Tibial nerve (tissue), 4 donors: ENCODE measurements around the gene TMEM101. TPM values are rescaled to one million over a fixed set of nuclear protein-coding genes. Genes with fewer than 3 reads are reported as not detected.

Experiments used
- DNase-seq, 2 donors: peaks; one replicate each; pipeline ENCODE4 v3.0.0-alpha.2; 2019; ENCODE audit warnings: low spot score in 2 of 2
- H3K27ac ChIP-seq, 4 donors: fragments of 200-600 bp; sonication (generic) in 3 of 4; one replicate each; pipeline ENCODE4 v1.5.1; 2017 to 2019; ENCODE audit warnings: mild to moderate bottlenecking in 1 of 4
- H3K27me3 ChIP-seq, 2 donors: fragments of 200-600 bp; sonication (generic) in 1 of 2; one replicate each; pipeline versions ENCODE4 v1.5.1 to v1.6.0; 2017 to 2019
- H3K36me3 ChIP-seq, 3 donors: fragments of 200-600 bp; sonication (generic); one replicate each; pipeline ENCODE4 v1.5.1; 2018 to 2019
- H3K4me1 ChIP-seq, 4 donors: fragments of 200-600 bp; sonication (generic) in 3 of 4; one replicate each; pipeline ENCODE4 v1.5.1; 2017 to 2019
- H3K4me3 ChIP-seq, 4 donors: fragments of 200-600 bp; sonication (generic) in 3 of 4; one replicate each; pipeline ENCODE4 v1.5.1; 2017 to 2019; ENCODE audit warnings: mild to moderate bottlenecking in 1 of 4, moderate library complexity in 1 of 4
- H3K9me3 ChIP-seq, 4 donors: fragments of 200-600 bp; sonication (generic) in 3 of 4; one replicate each; pipeline ENCODE4 v1.5.1; 2017 to 2019
- CTCF ChIP-seq, 5 experiments: fragments of 200-600 bp in 3 of 5; fragments of 450-650 bp in 2 of 5; sonication (generic) in 3 of 5; IDR thresholded peaks; one replicate each; pipeline ENCODE4 v1.5.1; 2016 to 2019; ENCODE audit warnings: antibody characterized with exemption in 5 of 5, mild to moderate bottlenecking in 3 of 5, moderate library complexity in 2 of 5
- EP300 ChIP-seq, 2 donors: sonication (generic); formaldehyde crosslinking; IDR thresholded peaks; one replicate each; pipeline ENCODE4 v1.6.1; 2017; ENCODE audit warnings: antibody characterized with exemption in 2 of 2, mild to moderate bottlenecking in 1 of 2
- POLR2A ChIP-seq, 2 donors: fragments of 450-650 bp; IDR thresholded peaks; one replicate each; pipeline ENCODE4 v1.6.1; 2017; ENCODE audit warnings: antibody characterized with exemption in 2 of 2, mild to moderate bottlenecking in 2 of 2, moderate library complexity in 2 of 2
- WGBS, 2 donors: methylation state at CpG; one replicate each; pipeline ENCODE4 v1.1.5; 2018; 5-methylcytosine and 5-hydroxymethylcytosine counted together
- total RNA-seq, 4 donors: library from RNA; depleted of rRNA; stranded (reverse); fragments of >200 nt; gene quantifications; one replicate each; pipeline ENCODE4 v1.1.0, GENCODE V29; 2016

The TMEM101 gene
- total RNA-seq, 4 donors from 2014 or later = 28.6 to 41.2 (median 34.5) TPM

DNA sequence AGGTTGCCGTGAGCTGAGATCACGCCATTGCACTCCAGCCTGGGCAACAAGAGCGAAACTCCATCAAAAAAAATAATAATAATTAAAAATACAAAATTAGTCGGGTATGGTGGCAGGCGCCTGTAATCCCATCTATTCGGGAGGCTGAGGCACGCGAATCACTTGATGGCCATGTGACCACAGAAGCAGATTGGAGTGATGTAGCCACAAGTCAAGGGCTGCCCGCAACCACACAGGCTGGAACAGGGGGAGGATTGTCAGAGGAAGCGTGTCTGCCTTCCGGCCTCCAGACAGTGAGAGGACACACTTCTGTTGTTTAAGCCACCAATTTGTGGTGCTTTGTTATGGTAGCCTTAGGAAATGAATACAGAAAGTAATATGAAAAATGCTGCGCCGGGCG is 22.1 kb downstream of the TMEM101 start:
- 91 to 94% methylated on average over 14 of the region's 14 CpGs for WGBS, 2 donors
- peaks cover 0 to 24% of the 10 kb centered on the region in 2 donors for H3K27me3 ChIP-seq
- DNase-seq = no peak
- no peak for TF ChIP-seq CTCF (IDR thresholded peaks at IDR 0.05)
- no peak for TF ChIP-seq POLR2A (IDR thresholded peaks at IDR 0.05)
- no peak for TF ChIP-seq EP300 (IDR thresholded peaks at IDR 0.05)
- H3K4me3 ChIP-seq = no peak overlapping the region
- no peak overlapping the region for H3K27ac ChIP-seq
- H3K9me3 ChIP-seq = no peaks in the 10 kb centered on the region
- H3K4me1 ChIP-seq = peaks cover 0 to 11% (median 7%) of the 10 kb centered on the region in 4 donors
- no peaks in the 10 kb centered on the region for H3K36me3 ChIP-seq

- no peaks in the 10 kb centered on the region for H3K36me3 ChIP-seq
- peaks cover 0 to 11% (median 5%) of the 10 kb centered on the region in 4 donors for H3K4me1 ChIP-seq
- H3K27me3 ChIP-seq = peaks cover 0 to 67% of the 10 kb centered on the region in 2 donors
- 45 to 49% methylated on average over 9 of the region's 9 CpGs for WGBS, 2 donors
- no peak overlapping the region for H3K4me3 ChIP-seq
- DNase-seq = no peak
- no peak for TF ChIP-seq EP300 (IDR thresholded peaks at IDR 0.05)
- no peak for TF ChIP-seq CTCF (IDR thresholded peaks at IDR 0.05)
- no peak for TF ChIP-seq POLR2A (IDR thresholded peaks at IDR 0.05)
- no peak overlapping the region for H3K27ac ChIP-seq
- H3K9me3 ChIP-seq = no peaks in the 10 kb centered on the region
Measured at GRCh38 chr17:43988301-43988700, 26.5 kb downstream of the TMEM101 start.

DNA sequence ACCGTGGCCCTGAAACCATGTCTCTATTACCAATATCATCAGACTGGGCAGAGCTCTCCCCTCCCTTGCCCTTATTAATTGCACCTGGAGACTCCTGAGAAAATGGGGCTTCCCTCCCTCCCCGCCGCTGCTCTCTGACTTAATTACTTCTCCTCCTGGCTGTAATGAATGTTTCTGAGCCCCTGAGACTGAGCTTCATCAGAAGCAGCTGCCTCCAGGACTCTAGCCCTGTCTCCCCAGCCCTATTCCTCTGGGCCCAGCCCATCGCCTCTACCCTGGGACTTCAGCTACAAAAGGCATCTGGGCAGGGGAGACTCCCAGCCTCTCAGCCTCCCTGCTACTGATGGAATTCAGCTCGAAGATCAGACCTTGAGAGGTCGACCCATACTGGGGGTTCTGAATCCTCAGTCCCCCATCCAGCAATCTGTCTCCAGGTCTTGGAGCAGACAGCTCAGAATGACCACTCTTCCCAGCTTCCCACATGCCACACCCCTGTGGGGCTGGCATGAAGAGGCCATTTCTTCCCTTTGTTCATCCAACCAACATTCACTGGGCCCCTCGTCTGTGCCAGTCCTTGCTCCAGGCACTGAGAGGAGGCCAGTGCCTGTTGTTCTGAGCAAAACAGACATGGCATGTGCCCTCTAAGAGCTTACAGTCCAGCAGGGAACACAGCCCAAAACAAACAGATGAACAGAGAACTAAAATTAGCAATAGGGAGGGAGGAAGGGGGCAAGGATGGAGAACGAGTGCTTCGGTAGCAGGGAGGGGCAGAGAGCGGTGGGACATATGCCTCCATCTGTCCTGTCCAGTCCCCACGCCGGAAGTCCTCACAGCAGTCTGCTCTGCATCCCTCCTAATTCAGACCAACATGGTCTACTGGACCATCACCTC is 27.4 kb downstream of the TMEM101 start:
- Histone ChIP-seq H3K27me3 (peaks cover 0 to 76% of the 10 kb centered on the region in 2 donors), H3K9me3 (no peaks in the 10 kb centered on the region), H3K4me3 (no peak overlapping the region), H3K4me1 (peaks cover 0 to 13% (median 5%) of the 10 kb centered on the region in 4 donors), H3K36me3 (no peaks in the 10 kb centered on the region), H3K27ac (no peak overlapping the region)
- DNase-seq = no peak
- WGBS, 2 donors = 54 to 59% methylated on average over 12 of the region's 12 CpGs
- TF ChIP-seq CTCF (IDR thresholded peaks at IDR 0.05) (no peak), EP300 (IDR thresholded peaks at IDR 0.05) (no peak), POLR2A (IDR thresholded peaks at IDR 0.05) (no peak)

DNA sequence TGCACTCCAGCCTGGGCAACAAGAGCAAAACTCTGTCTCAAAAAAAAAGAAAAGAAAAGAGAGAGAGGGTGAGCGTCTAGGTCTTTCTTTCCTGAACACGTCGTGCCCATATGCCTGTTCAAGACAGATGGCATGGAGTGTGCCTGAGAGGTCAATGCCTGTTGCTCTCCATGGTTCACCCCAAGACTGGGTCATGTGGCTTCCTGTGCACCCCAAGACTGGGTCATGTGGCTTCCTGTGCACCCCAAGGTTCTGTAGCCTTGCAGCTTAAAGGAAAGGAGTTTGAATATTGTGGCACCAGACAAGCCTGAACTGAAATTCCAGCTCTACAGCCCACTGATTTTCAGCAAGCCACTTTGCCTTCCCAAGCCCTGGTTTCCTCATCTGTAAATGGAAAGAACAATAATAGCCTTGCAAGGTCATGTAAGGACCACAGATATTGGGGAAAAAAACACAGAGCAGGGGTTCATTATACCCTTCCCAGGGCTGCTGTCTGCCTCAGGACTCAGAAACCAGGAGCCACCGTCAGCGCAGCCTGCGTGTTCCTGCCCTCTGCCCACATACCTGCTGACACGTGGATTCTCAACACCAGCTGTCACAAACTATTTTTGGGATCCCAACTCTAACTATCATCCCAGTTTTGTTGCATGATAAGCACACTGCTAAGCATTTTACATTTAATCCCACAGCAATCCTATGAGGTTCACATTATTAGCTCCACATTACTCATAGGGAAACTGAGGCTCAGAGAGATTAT is 28.4 kb downstream of the TMEM101 start:
- H3K36me3 ChIP-seq = no peaks in the 10 kb centered on the region
- no peaks in the 10 kb centered on the region for H3K9me3 ChIP-seq
- DNase-seq = no peak
- H3K4me3 ChIP-seq = no peak overlapping the region
- H3K4me1 ChIP-seq = peaks cover 0 to 13% (median 5%) of the 10 kb centered on the region in 4 donors
- TF ChIP-seq CTCF (IDR thresholded peaks at IDR 0.05) = no peak
- TF ChIP-seq POLR2A (IDR thresholded peaks at IDR 0.05) = no peak
- no peak for TF ChIP-seq EP300 (IDR thresholded peaks at IDR 0.05)
- H3K27me3 ChIP-seq = peaks cover 0 to 81% of the 10 kb centered on the region in 2 donors
- no peak overlapping the region for H3K27ac ChIP-seq
- WGBS, 2 donors = 79 to 87% methylated on average over 7 of the region's 7 CpGs

DNA sequence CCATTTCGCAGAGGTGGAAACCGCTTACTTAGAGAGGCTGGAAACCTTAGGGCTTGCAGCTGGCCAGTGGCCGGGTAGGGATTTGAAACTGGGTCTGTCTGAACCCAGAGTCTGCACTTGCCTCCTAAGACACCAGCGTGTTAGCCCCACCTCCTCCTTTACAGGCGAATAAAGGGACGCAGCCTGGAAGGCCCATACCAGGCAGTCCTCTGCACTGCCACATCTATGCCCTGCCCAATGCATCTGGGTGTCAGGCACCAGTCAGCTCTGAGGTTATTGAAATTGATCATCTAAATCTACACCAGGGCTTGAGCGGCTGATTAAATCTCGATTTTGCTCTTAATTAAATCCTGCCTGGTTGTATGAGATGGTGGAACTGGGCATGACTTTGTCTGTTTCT is 30.2 kb downstream of the TMEM101 start:
- TF ChIP-seq CTCF (IDR thresholded peaks at IDR 0.05) (no peak), POLR2A (IDR thresholded peaks at IDR 0.05) (no peak), EP300 (IDR thresholded peaks at IDR 0.05) (no peak)
- peaks cover 0 to 90% of the 10 kb centered on the region in 2 donors for H3K27me3 ChIP-seq
- no peaks in the 10 kb centered on the region for H3K9me3 ChIP-seq
- peak overlapping the region in 1 of 4 donors; percentile 50 for H3K4me3 ChIP-seq
- no peak for DNase-seq
- H3K36me3 ChIP-seq = no peaks in the 10 kb centered on the region
- 68 to 78% methylated on average over 8 of the region's 8 CpGs for WGBS, 2 donors
- H3K27ac ChIP-seq = no peak overlapping the region
- H3K4me1 ChIP-seq = peaks cover 0 to 13% (median 5%) of the 10 kb centered on the region in 4 donors
